Measurements from ENCODE around the gene LSM12. TPM values are rescaled to one million over a fixed set of nuclear protein-coding genes. Genes with fewer than 3 reads are reported as not detected.

The LSM12 gene
- total and polyA plus RNA-seq, 2 donors (not counting 3 experiments of a cell fraction or from before 2014, with no cell fraction given): 36.5 to 68.9 TPM

- Histone ChIP-seq H4K20me1 (replicated peaks; ENCODE audit: control insufficient read depth, extremely low read depth, insufficient read depth, low read length) (no peaks in the 10 kb centered on the region), H3K9ac (replicated peaks; ENCODE audit: extremely low read depth, insufficient read depth, low read length) (peak overlapping the region; percentile 52), H3K79me2 (ENCODE audit: control insufficient read depth, insufficient read depth, low read length) (no peaks in the 10 kb centered on the region), H3K36me3 (ENCODE audit: control insufficient read depth in 2 of 2, extremely low read depth in 1 of 2, insufficient read depth in 2 of 2, low read length in 2 of 2) (peaks cover 3 to 17% of the 10 kb centered on the region in 2 experiments), H3K27me3 (ENCODE audit: control insufficient read depth in 2 of 2, insufficient read depth in 2 of 2, low read length in 2 of 2) (no peaks in the 10 kb centered on the region), H3K4me1 (ENCODE audit: control insufficient read depth, extremely low read depth, insufficient read depth, low read length) (peaks cover 23% of the 10 kb centered on the region), H3K4me2 (ENCODE audit: insufficient read depth, low read length) (peak overlapping the region; percentile 56), H3K9me1 (replicated peaks; ENCODE audit: control insufficient read depth, extremely low read depth, insufficient read depth, low read length) (no peaks in the 10 kb centered on the region), H2AFZ (ENCODE audit: low read depth, low read length) (no peak overlapping the region), H3K4me3 (replicated peaks in 1 of 3; ENCODE audit: insufficient read depth in 1 of 3, low read depth in 1 of 3, low read length in 3 of 3) (no peak overlapping the region), H3K27ac (ENCODE audit: insufficient read depth, low read depth, low read length) (peak overlapping the region; percentile 83), H3K9me3 (replicated peaks; ENCODE audit: control insufficient read depth, insufficient read depth, low read length) (no peaks in the 10 kb centered on the region)
- dilution Hi-C loops (cut with MboI; ENCODE audit: extremely low pct_ligation_motif_present, low sequenced_read_pairs) (no loop called here), intact Hi-C loops (cut with micrococcal nuclease) (loop anchor here (1.0 kb wide), 5 partner anchors 16 to 46 kb away; partner anchors contain the start of genes G6PC3, HDAC5, HROB and LSM12)
- no TSS peak for BruUV-seq (replicated peaks)
- ChIA-PET POLR2A (interaction anchor here (1.7 kb wide), 1 partner anchor 29 kb away, joined by 6 read pairs; the partner anchor contains the start of gene HDAC5), CTCF (interaction anchor here (0.6 to 3.8 kb wide), 6 partner anchors 11 to 28 kb away, joined by 3 to 30 read pairs (median 10); partner anchors contain the start of gene HDAC5)
- TF ChIP-seq CTCF (IDR thresholded peaks at IDR 0.05; ENCODE audit: extremely low read depth in 1 of 2, insufficient read depth in 1 of 2, low read depth in 1 of 2, low read length in 2 of 2) (no peak), FOS (IDR thresholded peaks at IDR 0.05; ENCODE audit: borderline replicate concordance, insufficient read depth, low read length) (no peak), POLR2A (IDR thresholded peaks at IDR 0.05; ENCODE audit: low read depth, low read length) (no peak)
- TF ChIP-seq, protein P1, sequence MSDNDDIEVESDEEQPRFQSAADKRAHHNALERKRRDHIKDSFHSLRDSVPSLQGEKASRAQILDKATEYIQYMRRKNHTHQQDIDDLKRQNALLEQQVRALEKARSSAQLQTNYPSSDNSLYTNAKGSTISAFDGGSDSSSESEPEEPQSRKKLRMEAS (IDR thresholded peaks at IDR 0.05; ENCODE audit: insufficient read depth, insufficient read length): no peak
- DNase-seq (ENCODE audit: low read depth, low spot score) (no peak), FAIRE-seq (no peak)
Observed at GRCh38 chr17:44094701-44095387, 28.4 kb upstream of the LSM12 start.
